GM18951 (cell line): ENCODE data around the gene EPN2.

Experiments used
- POLR2A ChIP-seq: IDR thresholded peaks from 4 replicates; pipeline ENCODE4 v1.6.1; 2011; ENCODE audit warnings: mild to moderate bottlenecking; ENCODE audit not compliant: insufficient read length, insufficient read depth; ENCODE audit errors: extremely low read depth
- in situ Hi-C: fragments of 300-500 bp; cut with MboI; formaldehyde crosslinking; loops from one replicate; pipeline ENCODE4 v1.12.0; 2022; ENCODE audit warnings: low sequenced_read_pairs, mixed read lengths, inconsistent platforms; ENCODE audit not compliant: unreplicated experiment

Gene EPN2

GRCh38 chr17:19362277-19363113 lies 125.3 kb downstream of the EPN2 start, which contains the start of gene B9D1:
Gene B9D1, minus strand, starts transcription at chr17:19362723. Its CDS starts 154 bp downstream, at chr17:19362569.
- TF ChIP-seq POLR2A: peak; percentile 35
- in situ Hi-C loops: loop anchor here (25.0 kb wide), 1 partner anchor 400 kb away; no protein-coding TSS in a partner anchor

GRCh38 chr17:19363114-19363438 lies 125.9 kb downstream of the EPN2 start:
- in situ Hi-C loops: loop anchor here (25.0 kb wide), 1 partner anchor 399 kb away; no protein-coding TSS in a partner anchor
- no peak for TF ChIP-seq POLR2A

GRCh38 chr17:19363460-19364035 lies 126.4 kb downstream of the EPN2 start:
- TF ChIP-seq POLR2A: no peak
- in situ Hi-C loops: loop anchor here (25.0 kb wide), 1 partner anchor 399 kb away; no protein-coding TSS in a partner anchor

- in situ Hi-C loops: loop anchor here (25.0 kb wide), 1 partner anchor 397 kb away; no protein-coding TSS in a partner anchor
- no peak for TF ChIP-seq POLR2A
Observed at GRCh38 chr17:19364699-19365498, 127.7 kb downstream of the EPN2 start.

GRCh38 chr17:19365499-19365817 lies 128.3 kb downstream of the EPN2 start:
- in situ Hi-C loops: loop anchor here (25.0 kb wide), 1 partner anchor 397 kb away; no protein-coding TSS in a partner anchor
- TF ChIP-seq POLR2A: no peak

- in situ Hi-C loops: loop anchor here (25.0 kb wide), 1 partner anchor 396 kb away; no protein-coding TSS in a partner anchor
- no peak for TF ChIP-seq POLR2A
Observed at GRCh38 chr17:19365833-19366636, 128.9 kb downstream of the EPN2 start.

- no peak for TF ChIP-seq POLR2A
- in situ Hi-C loops: loop anchor here (25.0 kb wide), 1 partner anchor 396 kb away; no protein-coding TSS in a partner anchor
Observed at GRCh38 chr17:19366637-19366972, 129.4 kb downstream of the EPN2 start.

GRCh38 chr17:19368229-19368628 lies 131.1 kb downstream of the EPN2 start:
- in situ Hi-C loops: loop anchor here (25.0 kb wide), 1 partner anchor 394 kb away; no protein-coding TSS in a partner anchor
- TF ChIP-seq POLR2A: no peak

GRCh38 chr17:19369107-19369778 lies 132.1 kb downstream of the EPN2 start:
- in situ Hi-C loops: loop anchor here (25.0 kb wide), 1 partner anchor 393 kb away; no protein-coding TSS in a partner anchor
- no peak for TF ChIP-seq POLR2A

GRCh38 chr17:19369846-19370492 lies 132.8 kb downstream of the EPN2 start:
- in situ Hi-C loops: loop anchor here (25.0 kb wide), 1 partner anchor 392 kb away; no protein-coding TSS in a partner anchor

GRCh38 chr17:19370493-19370960 lies 133.4 kb downstream of the EPN2 start:
- no peak for TF ChIP-seq POLR2A
- in situ Hi-C loops: loop anchor here (25.0 kb wide), 1 partner anchor 392 kb away; no protein-coding TSS in a partner anchor

More at GRCh38 chr17:19369846-19370492, 132.8 kb downstream of the EPN2 start:
- TF ChIP-seq POLR2A: no peak
